DND-41 (cell line): ENCODE results near the gene TPK1.
A peak's percentile ranks its signal among the peaks of the same experiment; 100 is the strongest.

Experiments
- ATAC-seq: fragments of 200-7000 bp; cut with Tn5 transposase; 3 replicates; pipeline ENCODE4 v1.9.1; 2021; ENCODE audit warnings: low read depth; ENCODE audit not compliant: insufficient read depth
- DNase-seq: peaks from one replicate; pipeline ENCODE4 v3.0.0-alpha.2; 2020
- H2AFZ ChIP-seq: 2 replicates; pipeline ENCODE4 v1.6.0; 2012; ENCODE audit warnings: low read depth, low read length
- H3K27ac ChIP-seq: 2 replicates; pipeline ENCODE4 v1.5.1; 2012; ENCODE audit warnings: low read length, inconsistent platforms
- H3K27me3 ChIP-seq: fragments of 200-600 bp; sonication (generic); 2 replicates; pipeline ENCODE4 v1.6.0; 2012; ENCODE audit warnings: low read length, mild to moderate bottlenecking, inconsistent platforms; ENCODE audit not compliant: insufficient read depth, poor library complexity
- H3K36me3 ChIP-seq: 2 replicates; pipeline ENCODE4 v1.5.1; 2012; ENCODE audit warnings: low read length, inconsistent platforms; ENCODE audit not compliant: insufficient read depth
- H3K4me1 ChIP-seq: 2 replicates; pipeline ENCODE4 v1.5.1; 2012; ENCODE audit warnings: mild to moderate bottlenecking, low read length; ENCODE audit not compliant: insufficient read depth
- H3K4me2 ChIP-seq: 2 replicates; pipeline ENCODE4 v1.6.0; 2012; ENCODE audit warnings: mild to moderate bottlenecking, moderate library complexity, low read length, inconsistent platforms; ENCODE audit not compliant: insufficient read depth
- H3K4me3 ChIP-seq, 2 experiments: fragments of 200-600 bp in 1 of 2; shearing (Covaris generic) in 1 of 2; 2 replicates each; pipeline ENCODE4 v1.5.1; 2012 to 2016; ENCODE audit warnings: inconsistent platforms in 2 of 2, low read length in 2 of 2, mild to moderate bottlenecking in 2 of 2, low read depth in 1 of 2, moderate library complexity in 1 of 2
- H3K79me2 ChIP-seq: 2 replicates; pipeline ENCODE4 v1.6.0; 2012; ENCODE audit warnings: low read length, inconsistent platforms; ENCODE audit not compliant: insufficient read depth
- H3K9ac ChIP-seq: 2 replicates; pipeline ENCODE4 v1.6.0; 2012; ENCODE audit warnings: low read depth, mild to moderate bottlenecking, inconsistent platforms, low read length, moderate library complexity
- H3K9me3 ChIP-seq: 2 replicates; pipeline ENCODE4 v1.5.1; 2012; ENCODE audit warnings: low read length, moderate library complexity, mild to moderate bottlenecking, inconsistent platforms; ENCODE audit not compliant: insufficient read depth, severe bottlenecking
- H4K20me1 ChIP-seq: 2 replicates; pipeline ENCODE4 v1.6.0; 2012; ENCODE audit warnings: low read length; ENCODE audit not compliant: insufficient read depth
- CTCF ChIP-seq: IDR thresholded peaks from 2 replicates; pipeline ENCODE4 v1.5.1; 2012; ENCODE audit warnings: borderline replicate concordance, low read length, moderate library complexity, mild to moderate bottlenecking; ENCODE audit not compliant: poor library complexity, severe bottlenecking; ENCODE audit errors: extremely low read depth
- EZH2 ChIP-seq: IDR thresholded peaks from 3 replicates; pipeline ENCODE4 v1.6.1; 2012; ENCODE audit warnings: borderline replicate concordance, low read depth, mild to moderate bottlenecking, moderate library complexity, low read length, inconsistent platforms; ENCODE audit not compliant: severe bottlenecking

Gene TPK1

GRCh38 chr7:144670218-144670617 lies 165.6 kb downstream of the TPK1 start:
- ATAC-seq = no peak
- Histone ChIP-seq H3K4me1 (no peaks in the 10 kb centered on the region), H3K4me3 (no peak overlapping the region), H4K20me1 (no peaks in the 10 kb centered on the region), H3K27me3 (no peaks in the 10 kb centered on the region), H3K79me2 (no peaks in the 10 kb centered on the region), H3K36me3 (no peaks in the 10 kb centered on the region), H2AFZ (no peak overlapping the region), H3K27ac (no peak overlapping the region), H3K4me2 (no peak overlapping the region), H3K9ac (no peak overlapping the region), H3K9me3 (no peaks in the 10 kb centered on the region)
- TF ChIP-seq CTCF (peak; percentile 24), EZH2 (no peak)
- no peak for DNase-seq

- ATAC-seq = no peak
- no peak overlapping the region for H2AFZ ChIP-seq
Measured at GRCh38 chr7:144668503-144668902, 167.3 kb downstream of the TPK1 start.

GRCh38 chr7:144665689-144666381 lies 170.0 kb downstream of the TPK1 start:
- H3K4me3 ChIP-seq = no peak overlapping the region
- H4K20me1 ChIP-seq = no peaks in the 10 kb centered on the region
- H3K27me3 ChIP-seq = no peaks in the 10 kb centered on the region
- no peak for DNase-seq
- H3K79me2 ChIP-seq = no peaks in the 10 kb centered on the region
- no peak for ATAC-seq
- no peak overlapping the region for H3K9ac ChIP-seq
- H2AFZ ChIP-seq = no peak overlapping the region
- H3K27ac ChIP-seq = no peak overlapping the region
- no peak for TF ChIP-seq CTCF
- TF ChIP-seq EZH2 = no peak
- no peaks in the 10 kb centered on the region for H3K4me1 ChIP-seq
- H3K36me3 ChIP-seq = no peaks in the 10 kb centered on the region
- H3K9me3 ChIP-seq = no peaks in the 10 kb centered on the region
- H3K4me2 ChIP-seq = no peak overlapping the region

More at GRCh38 chr7:144668503-144668902, 167.3 kb downstream of the TPK1 start:
- Histone ChIP-seq H4K20me1 (no peaks in the 10 kb centered on the region), H3K9me3 (no peaks in the 10 kb centered on the region), H3K4me3 (no peak overlapping the region), H3K36me3 (no peaks in the 10 kb centered on the region), H3K79me2 (no peaks in the 10 kb centered on the region), H3K9ac (no peak overlapping the region), H3K27ac (no peak overlapping the region), H3K27me3 (no peaks in the 10 kb centered on the region), H3K4me2 (no peak overlapping the region), H3K4me1 (no peaks in the 10 kb centered on the region)
- TF ChIP-seq EZH2 (no peak), CTCF (no peak)
- no peak for DNase-seq

- H3K27me3 ChIP-seq = no peaks in the 10 kb centered on the region
- no peaks in the 10 kb centered on the region for H4K20me1 ChIP-seq
- H3K4me3 ChIP-seq = no peak overlapping the region
- H3K4me2 ChIP-seq = no peak overlapping the region
- H3K9ac ChIP-seq = no peak overlapping the region
- H3K27ac ChIP-seq = no peak overlapping the region
- TF ChIP-seq CTCF = no peak
- no peak for TF ChIP-seq EZH2
- H2AFZ ChIP-seq = no peak overlapping the region
- DNase-seq (no peak), ATAC-seq (no peak)
- H3K4me1 ChIP-seq = no peaks in the 10 kb centered on the region
- no peaks in the 10 kb centered on the region for H3K36me3 ChIP-seq
- no peaks in the 10 kb centered on the region for H3K79me2 ChIP-seq
- H3K9me3 ChIP-seq = no peaks in the 10 kb centered on the region
Measured at GRCh38 chr7:144659211-144659610, 176.6 kb downstream of the TPK1 start.
